HT1080 (cell line): ENCODE data around the gene CSNK1A1L. TPM values are rescaled to one million over a fixed set of nuclear protein-coding genes. Genes with fewer than 3 reads are reported as not detected.
A peak's percentile ranks its signal among the peaks of the same experiment; 100 is the strongest.
"Not testable (repeated sequence)": the region's sequence is repeated elsewhere in the genome, so short reads cannot be mapped to it uniquely, and the experiment has no call there.

ENCODE experiments used
- DNase-seq: peaks from one replicate; pipeline ENCODE4 v3.0.0-alpha.2; 2015; ENCODE audit warnings: low read depth
- total RNA-seq: library from RNA; depleted of rRNA; stranded (reverse); fragments of >200 nt; shearing (Covaris generic); gene quantifications from 2 replicates; pipeline ENCODE4 v1.2.3, GENCODE V29; 2014; rRNA removed

Gene CSNK1A1L
- total RNA-seq, 1 experiment from 2014 or later, result not detected

GRCh38 chr13:37058910-37059847 is 46.3 kb downstream of the CSNK1A1L start, which contains the start of gene SUPT20H:
SUPT20H (minus strand) TSS chr13:37059688; CDS start chr13:37051490, 8,198 bp downstream.
- peak; percentile 81 for DNase-seq

- DNase-seq, result not testable (repeated sequence)
Observed at GRCh38 chr13:37056228-37056627, 49.2 kb downstream of the CSNK1A1L start.

Other genes with a start within 250 kb of the CSNK1A1L start
- 2.1 and 2.8 TPM in 2 replicates for gene SMAD9, start 185.4 kb downstream of the CSNK1A1L start, total RNA-seq
- 45.4 and 51.5 TPM in 2 replicates for gene ALG5, start 106.3 kb downstream of the CSNK1A1L start, total RNA-seq
- gene EXOSC8, start 104.9 kb downstream of the CSNK1A1L start, total RNA-seq, result 82.6 and 94.4 TPM in 2 replicates
- gene SUPT20H, start 46.0 kb downstream of the CSNK1A1L start, total RNA-seq, result 25.4 and 26.9 TPM in 2 replicates